Retinal pigment epithelial cell (primary cell): ENCODE data around the gene LIN7A.

ENCODE experiments used
- DNase-seq: peaks from one replicate; pipeline ENCODE4 v3.0.0-alpha.2; 2010; ENCODE audit warnings: low read depth
- H3K4me3 ChIP-seq: 2 replicates; pipeline ENCODE4 v1.5.1; 2011; ENCODE audit warnings: mild to moderate bottlenecking, low read length, control low read depth, moderate library complexity
- TF ChIP-seq, protein P1 (sequence below): conservative IDR thresholded peaks from 2 replicates; pipeline ENCODE4 v1.5.1; 2011; ENCODE audit warnings: low read depth, low read length, control low read depth, inconsistent platforms

LIN7A gene

DNA sequence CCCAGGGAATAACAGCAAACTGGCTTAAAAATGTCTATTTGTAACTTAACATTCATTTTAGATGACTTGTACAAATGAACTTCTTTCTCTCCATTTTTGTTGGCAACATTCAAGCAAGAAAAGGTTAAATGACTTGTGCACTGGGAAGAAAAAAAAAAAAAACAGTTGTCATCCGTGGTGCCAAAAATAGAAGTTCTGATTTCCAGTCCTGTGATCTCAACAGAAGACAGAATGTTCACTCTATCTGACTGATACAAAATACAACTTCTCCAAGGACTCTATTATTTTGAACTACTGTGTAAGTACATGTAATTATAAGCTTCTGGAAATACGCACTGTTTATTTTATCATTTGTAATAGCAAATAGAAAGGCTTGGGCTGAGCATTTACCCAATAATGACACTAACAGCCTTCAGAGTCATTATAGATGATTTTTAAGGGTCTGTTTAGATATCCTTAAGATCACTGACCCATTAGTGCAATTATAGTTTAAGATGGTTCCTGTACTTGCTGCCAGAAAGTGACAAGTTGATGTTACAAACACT, 59.9 kb downstream of the LIN7A start:
- no peak overlapping the region for H3K4me3 ChIP-seq
- DNase-seq = no peak
- TF ChIP-seq, protein P1, sequence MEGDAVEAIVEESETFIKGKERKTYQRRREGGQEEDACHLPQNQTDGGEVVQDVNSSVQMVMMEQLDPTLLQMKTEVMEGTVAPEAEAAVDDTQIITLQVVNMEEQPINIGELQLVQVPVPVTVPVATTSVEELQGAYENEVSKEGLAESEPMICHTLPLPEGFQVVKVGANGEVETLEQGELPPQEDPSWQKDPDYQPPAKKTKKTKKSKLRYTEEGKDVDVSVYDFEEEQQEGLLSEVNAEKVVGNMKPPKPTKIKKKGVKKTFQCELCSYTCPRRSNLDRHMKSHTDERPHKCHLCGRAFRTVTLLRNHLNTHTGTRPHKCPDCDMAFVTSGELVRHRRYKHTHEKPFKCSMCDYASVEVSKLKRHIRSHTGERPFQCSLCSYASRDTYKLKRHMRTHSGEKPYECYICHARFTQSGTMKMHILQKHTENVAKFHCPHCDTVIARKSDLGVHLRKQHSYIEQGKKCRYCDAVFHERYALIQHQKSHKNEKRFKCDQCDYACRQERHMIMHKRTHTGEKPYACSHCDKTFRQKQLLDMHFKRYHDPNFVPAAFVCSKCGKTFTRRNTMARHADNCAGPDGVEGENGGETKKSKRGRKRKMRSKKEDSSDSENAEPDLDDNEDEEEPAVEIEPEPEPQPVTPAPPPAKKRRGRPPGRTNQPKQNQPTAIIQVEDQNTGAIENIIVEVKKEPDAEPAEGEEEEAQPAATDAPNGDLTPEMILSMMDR = no peak

DNA sequence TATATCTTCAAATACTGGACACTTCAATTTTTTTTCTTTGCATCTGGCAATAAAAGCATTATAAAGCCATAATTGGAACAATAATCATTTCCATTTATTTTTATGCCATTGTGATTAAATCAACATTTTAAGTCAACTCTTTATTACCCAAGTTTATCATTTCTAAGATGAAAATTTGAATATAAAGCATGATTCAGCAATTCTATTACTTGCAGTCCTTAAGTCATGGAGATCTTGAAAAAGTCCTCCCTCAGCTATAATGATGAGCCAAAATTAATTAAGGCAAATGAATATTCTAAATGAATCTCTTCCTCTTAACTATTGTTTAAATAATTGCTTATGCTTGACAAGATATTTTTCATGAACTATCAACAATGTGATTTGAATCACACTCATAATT, 65.7 kb downstream of the LIN7A start:
- TF ChIP-seq, protein P1 = no peak
- no peak overlapping the region for H3K4me3 ChIP-seq
- DNase-seq = no peak

DNA sequence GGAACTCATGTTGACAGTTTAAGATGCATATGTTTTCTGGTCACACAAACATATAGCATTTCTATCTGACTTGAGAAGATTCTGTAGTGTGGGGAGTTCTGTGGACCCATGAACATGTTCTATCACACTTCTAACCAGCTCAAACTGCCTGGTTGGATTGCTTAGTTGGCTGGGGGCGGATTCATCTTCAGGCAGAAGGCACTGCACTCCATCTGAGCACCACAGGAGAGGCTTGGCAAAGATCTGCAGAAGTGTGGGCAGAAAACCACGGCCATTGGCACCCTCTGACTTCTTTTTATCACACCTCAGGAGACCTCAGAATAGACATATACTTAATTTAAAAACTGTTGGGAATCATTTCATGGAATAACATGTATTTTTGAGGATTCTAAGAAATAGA, 68.5 kb downstream of the LIN7A start:
- no peak for DNase-seq
- H3K4me3 ChIP-seq = no peak overlapping the region
- TF ChIP-seq, protein P1 = no peak

DNA sequence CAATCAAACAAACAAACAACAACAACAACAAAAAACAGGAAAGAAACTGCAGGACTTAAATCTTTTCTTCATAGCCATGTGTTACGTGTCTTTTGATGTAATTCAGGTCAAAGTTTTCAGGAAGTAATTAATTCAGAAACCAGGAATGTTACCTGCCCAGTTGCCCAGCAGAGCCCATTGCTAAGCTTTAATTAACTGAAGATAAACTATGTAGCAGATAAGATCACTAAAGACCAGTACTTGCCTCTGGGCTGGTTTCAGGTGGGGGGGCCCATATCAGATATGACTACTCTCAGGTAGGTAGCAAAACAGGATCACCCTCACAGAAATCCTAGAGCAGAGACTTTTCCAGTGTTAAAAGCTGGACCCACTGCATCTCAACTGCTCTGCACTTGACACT, 69.2 kb downstream of the LIN7A start:
- no peak for DNase-seq
- no peak overlapping the region for H3K4me3 ChIP-seq
- TF ChIP-seq, protein P1 = no peak

DNA sequence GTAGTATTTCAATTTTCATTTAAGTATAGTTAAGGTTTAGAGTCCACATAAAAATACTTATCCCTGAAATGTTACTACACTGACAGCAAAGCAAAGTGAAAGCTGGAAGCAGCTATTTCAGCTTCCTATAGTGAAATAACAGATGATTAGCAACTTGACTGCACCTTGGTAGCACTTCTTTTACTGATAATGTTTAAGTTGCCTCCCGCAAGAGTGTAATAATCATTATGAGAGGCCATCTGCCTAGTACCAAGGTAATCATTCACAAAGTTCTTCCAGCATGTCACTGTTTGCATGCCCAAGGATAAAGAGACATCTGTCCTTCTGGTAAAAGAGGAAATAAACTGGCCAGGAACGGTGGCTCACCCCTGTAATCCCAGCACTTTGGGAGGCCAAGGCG, 69.8 kb downstream of the LIN7A start:
- no peak overlapping the region for H3K4me3 ChIP-seq
- DNase-seq = no peak
- TF ChIP-seq, protein P1 = no peak

DNA sequence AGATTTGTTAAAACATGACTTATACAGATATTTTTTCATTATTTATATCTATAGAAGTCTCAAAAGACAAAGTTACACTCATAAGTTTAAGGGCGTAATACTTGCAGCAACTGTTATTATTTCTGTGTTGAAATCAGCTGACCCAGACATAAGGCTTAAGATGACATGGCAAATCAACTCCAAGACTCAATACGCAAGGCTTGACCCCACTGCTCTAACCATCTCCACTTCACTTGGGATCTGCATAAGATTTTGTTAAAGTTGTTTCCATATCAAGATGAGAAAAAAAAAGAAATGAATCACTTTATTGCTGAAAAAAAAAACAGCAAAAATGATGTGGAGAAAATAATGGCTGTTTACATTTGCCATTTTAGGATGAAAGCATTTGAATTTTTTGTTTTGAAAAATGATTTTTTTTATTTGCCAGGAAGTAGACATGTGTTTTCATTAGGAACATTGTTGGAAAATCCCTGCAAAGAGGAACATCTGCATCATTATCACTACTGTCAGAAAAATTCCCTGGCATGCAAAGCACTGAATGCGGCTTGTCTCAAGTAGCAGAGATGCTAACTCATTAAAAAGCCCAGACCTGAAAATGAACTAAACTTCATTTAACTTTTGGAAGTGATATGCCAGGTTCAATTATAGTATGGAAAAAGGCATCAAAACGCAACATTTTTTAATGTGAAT, 73.5 kb downstream of the LIN7A start:
- H3K4me3 ChIP-seq = no peak overlapping the region
- DNase-seq = no peak
- TF ChIP-seq, protein P1 = no peak

DNA sequence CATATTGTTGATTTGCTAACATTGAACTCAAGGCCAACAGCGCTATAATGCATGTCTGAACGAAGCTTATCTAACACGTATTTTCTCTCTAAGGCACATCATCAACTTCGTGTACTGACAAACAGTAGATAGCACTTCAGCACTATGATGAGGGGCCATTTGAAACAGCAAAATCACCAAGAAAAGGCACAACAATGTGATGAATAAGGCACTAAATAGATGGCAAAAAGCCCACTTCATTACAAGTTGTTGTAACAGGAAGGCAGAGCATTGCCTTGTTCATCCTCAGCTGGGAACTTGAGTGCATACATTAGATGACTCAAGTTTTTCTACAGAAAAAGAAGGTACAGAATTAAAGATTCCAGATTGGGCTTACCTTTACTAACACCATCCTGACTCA, 75.2 kb downstream of the LIN7A start:
- no peak overlapping the region for H3K4me3 ChIP-seq
- DNase-seq = no peak
- TF ChIP-seq, protein P1 = no peak
